Ureter (tissue), 1 donor: ENCODE results near the gene RFPL2. TPM values are rescaled to one million over a fixed set of nuclear protein-coding genes. Genes with fewer than 3 reads are reported as not detected.
A peak's percentile ranks its signal among the peaks of the same experiment; 100 is the strongest.
"Not testable (repeated sequence)": the region's sequence is repeated elsewhere in the genome, so short reads cannot be mapped to it uniquely, and the experiment has no call there.

Source experiments
- DNase-seq: peaks from one replicate; pipeline ENCODE4 v3.0.0-alpha.2; 2020; ENCODE audit warnings: low spot score
- total RNA-seq: library from RNA; stranded (reverse); gene quantifications from one replicate; pipeline ENCODE4 v1.2.4, GENCODE V29; 2023
- donor health status: DM: yes; HTN: yes; CAD: no.

The RFPL2 gene
- total RNA-seq, 1 donor from 2014 or later, result not detected

DNA sequence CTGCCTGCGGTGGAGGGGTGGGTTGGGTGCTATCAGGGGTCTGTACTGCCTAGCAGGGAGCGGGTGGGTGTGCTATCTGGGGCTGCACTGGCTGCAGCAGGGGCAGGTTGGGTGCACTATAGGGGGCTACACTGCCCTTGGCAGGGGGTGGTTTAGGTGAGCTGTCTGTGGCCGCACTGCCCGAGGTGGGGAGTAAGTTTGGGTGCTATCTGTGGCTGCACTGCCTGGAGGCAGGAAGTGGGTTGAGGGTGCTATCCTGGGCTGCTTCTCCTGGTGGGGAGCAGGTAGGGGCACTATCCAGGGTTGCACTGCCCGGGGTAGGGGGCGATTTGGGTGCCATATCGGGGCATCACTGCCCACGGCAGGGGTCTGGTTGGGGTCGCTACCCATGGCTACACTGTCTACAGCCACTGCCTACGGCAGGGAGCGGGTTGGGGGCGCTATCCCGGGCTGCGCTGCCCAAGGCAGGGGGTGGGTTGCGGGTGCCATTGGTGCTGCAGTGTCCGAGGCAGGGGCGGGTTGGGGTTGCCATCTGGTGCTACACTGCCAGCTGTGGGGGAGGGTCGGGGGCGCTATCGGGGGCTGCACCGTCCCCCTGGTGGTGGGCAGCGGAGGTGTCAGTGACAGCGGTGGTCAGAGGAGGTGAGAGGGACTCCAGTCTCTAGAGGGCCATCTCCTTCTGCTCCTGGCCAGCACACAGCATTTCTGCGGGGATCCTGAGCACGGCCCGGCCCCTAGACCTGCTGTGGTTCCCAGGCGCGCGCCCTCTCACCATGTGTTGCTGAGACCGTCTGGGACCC lies 1.3 kb upstream of the RFPL2 start:
- no peak for DNase-seq

DNA sequence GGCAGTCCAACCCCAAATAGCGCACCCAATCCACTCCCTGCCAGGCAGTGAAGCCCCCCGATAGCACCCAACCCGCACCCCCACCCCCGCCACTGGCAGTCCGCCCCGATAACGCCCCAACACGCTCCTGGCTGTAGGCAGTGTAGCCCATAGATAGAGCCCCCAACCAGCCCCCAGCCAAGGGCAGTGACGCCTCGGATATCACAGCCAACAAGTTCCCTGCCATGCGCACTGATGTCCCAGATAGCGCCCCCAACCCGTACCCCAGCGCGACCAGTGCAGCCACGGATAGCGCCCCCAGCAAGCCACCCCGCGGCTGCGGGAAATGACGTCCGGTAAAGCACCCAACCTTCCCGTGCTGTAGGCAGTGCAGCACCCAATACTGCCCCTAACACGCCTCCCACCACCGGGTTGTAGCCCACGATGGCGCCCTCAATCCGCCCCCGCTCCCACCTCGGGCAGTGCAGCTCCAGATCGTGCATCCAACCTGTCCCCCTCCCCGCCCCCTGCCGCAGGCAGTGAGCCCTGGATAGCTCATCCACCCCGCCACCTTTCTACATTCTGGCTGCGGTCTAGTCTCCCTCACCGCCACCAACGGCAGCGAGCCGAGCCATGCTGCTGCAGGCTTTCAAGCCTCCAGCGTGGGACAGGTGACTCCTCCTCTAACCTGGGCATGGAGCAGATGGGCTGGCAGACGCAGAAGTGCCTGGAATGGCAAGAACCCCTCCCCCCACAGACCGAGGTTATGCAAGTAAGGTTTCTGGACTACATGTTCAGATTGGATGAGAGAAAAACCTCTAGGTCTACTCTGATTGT lies 625 bp downstream of the RFPL2 start:
- DNase-seq, result no peak

DNA sequence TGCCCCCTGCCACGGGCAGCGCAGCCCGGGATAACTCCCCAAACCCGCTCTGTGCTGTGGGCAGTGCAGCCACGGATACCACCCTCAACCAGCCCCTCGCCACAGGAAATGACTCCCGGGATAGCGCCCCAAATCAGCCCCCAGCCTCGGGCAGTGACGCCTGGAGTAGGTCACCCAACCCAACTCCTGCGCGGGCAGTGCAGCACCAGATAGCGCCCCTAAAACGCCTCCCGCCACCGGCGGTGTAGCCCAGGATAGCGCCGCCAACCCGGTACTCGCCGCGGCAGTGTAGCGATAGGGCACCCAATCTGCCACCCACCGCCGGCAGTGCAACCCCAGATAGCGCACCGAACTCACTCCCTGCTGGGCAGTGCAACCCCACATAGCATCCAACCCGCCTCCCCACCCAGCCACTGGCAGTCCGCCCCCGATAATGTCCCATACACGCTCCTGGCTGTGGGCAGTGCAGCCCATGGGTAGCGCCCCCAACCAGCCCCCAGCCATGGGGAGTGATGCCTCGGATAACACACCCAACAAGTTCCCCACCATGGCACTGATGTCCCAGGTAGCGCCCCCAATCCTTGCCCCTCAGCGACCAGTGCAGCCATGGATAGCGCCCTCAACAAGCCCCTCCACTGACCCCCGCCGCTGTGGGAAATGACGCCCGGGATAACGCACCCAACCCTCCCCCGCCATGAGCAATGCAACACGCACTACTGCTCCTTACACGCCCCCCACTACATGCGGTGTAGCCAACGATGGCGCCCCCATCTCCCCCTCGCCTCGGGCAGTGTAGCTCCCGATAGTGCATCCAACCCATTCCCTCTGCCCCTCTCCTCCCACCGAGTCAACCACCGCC lies 1.5 kb downstream of the RFPL2 start:
- no peak for DNase-seq

DNA sequence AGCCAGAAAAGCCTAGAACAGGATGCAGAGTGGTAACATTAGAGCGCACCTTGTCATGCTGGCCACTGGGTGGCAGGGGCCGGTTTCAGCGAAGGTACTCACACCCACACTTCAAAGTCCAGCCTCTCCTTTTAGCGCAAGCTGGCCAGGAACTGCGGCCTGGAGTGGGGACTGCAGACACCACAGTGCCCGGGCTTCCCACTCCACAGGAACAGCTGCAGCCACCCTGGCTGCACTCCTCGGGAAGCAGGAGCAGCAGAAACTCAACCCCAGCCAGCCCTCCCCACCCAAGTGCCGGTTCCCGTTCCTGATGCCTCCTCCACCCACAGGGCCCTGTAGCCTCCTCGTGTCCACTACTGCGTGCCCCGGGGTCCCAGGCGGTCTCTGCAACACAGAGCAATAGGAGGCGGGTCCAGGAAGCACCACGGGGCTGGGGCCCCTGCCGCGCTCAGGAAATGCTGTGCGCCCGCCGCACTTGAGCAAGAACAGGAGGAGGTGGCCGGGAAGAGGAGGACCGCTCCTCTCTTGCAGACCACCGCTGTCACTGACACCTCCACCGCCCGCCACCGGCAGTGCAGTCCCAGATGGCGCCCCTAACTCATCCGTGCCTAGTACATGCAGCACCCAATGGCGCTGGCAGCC lies 2.2 kb downstream of the RFPL2 start:
- peak; percentile 60 for DNase-seq

DNA sequence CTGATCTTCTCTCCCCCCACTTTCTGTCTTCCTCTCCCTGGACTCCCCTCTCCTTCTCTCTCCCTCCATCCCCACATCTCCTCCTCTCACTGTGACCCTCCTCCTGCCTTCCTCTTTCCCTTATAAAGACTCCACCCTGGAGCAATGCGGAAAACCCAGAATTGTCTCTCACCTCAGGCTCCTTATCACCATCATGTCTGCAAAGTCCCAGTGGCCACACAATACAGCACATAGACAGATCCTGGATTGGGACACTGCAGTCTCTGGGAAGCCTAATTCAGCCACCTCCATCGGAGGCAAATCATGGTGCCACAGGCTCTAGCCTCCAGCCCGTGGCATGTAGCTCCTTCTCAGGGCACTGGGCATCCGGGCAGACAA lies 2.7 kb downstream of the RFPL2 start:
- DNase-seq, result no peak

DNA sequence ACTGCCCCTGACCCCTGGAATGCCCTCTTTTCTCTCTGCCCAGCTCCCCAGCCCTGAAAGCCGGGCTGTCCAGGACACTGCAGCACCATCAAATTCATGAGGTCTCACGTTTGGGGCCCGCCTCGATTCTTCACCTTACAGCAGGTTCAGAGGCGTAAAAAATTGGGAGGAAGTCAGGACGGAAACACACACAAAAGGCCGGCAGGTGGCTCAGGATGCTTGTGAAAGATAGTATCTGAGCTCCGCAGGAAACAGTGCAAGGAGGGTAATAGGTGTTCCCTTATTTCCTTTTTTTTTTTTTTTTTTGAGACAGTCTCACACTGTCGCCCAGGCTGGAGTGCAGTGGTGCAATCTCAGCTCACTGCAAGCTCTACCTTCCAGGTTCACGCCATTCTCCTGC lies 4.1 kb downstream of the RFPL2 start:
- DNase-seq, result no peak

DNA sequence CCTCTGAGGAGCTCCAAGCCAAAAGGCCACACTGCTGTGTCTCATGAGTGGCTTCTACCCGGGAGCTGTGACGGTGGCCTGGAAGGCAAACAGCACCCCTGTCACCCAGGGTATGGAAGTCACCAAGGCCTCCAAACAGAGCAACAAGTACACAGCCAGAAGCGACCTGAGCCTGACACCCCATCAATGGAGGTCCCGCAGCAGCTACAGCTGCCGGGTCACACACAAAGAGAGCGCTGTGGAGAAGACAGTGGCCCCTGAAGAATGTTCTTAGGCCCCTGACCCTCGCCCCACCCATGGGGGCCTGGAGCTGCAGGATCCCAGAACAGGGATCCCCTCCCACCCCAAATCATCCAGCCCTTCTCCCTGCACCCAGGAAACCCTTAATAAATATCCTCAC lies 4.9 kb downstream of the RFPL2 start:
- no peak for DNase-seq

DNA sequence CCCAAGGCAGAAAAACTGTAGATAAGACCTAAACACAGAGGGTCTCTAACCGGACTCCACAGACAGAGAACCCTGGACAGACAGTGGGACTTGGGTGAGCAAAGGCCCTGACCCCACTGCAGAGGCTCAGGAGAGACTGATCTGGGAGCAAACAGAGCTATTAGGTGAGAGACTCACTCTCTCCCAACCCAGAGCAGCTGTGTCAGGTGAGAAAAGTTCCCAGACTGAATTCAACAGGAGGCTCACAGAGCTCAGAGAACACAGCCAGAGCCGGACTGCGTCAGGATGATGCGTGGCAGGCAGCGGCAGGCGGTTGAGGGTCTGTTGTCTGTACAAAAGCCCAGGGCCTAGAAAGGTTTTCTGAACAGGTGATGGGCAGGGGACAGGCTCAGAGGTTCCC lies 5.5 kb downstream of the RFPL2 start:
- DNase-seq, result no peak

DNA sequence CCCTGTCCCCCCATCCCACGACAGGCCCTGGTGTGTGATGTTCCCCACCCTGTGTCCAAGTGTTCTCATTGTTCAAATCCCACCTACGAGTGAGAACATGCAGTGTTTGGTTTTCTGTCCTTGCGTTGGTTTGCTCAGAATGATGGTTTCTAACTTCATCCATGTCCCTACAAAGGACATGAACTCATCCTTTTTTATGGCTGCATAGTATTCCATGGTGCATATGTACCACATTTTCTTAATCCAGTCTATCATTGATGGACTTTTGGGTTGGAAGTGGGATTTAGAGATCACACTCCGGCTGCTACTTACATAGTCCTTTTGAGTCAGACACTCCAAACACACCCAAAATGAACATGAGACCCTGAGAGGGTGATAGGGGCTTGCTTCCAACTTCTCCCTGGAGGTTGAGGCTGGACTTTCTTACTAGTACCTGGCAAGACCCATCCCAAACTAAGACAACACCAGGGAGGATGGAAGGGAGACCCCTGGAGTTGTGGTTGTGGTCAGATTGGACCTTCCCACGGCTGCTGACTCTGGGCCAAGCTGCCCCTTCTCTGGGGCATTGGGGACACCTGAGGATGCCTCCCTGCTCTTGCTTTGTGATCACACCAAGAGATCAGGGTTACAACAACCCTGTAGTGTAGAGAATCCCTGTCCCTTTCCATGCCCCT lies 7.2 kb downstream of the RFPL2 start:
- not testable (repeated sequence) for DNase-seq

DNA sequence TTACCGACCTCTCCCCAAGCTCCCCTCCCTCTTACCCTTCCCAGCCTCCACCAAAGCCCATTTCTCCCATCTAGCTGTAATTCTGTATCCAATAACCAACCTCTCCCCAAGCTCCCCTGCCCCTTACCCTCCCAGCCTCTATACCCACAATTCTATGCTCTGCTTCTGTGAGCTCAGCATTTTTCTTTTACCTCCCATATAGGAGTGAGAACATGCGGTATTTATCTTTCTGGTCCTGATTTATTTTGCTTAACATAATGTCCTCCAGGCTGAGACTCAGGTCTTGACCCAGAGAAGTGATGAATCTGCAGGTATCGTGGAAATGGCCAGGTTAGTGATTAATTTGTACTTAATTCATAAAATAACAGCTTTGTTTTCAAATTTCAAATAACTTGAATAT lies 9.0 kb downstream of the RFPL2 start:
- not testable (repeated sequence) for DNase-seq

DNA sequence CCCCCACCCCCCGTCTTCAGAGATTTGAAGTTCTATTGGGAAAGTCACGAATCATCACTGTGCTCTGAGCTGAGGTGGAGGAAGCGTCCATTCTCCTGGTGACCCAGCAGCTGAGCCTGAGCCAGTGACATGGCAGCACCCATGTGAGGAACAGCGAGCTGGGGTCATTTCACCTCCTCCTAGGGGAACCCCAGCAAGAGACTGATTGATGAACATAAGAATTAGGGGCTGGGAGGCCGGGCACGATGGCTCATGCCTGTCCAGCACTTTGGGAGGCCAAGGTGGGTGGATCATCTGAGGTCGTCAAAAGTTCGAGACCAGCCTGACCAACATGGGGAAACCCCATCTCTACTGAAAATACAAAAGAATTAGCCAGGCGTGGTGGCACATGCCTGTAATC lies 11.5 kb downstream of the RFPL2 start:
- not testable (repeated sequence) for DNase-seq

DNA sequence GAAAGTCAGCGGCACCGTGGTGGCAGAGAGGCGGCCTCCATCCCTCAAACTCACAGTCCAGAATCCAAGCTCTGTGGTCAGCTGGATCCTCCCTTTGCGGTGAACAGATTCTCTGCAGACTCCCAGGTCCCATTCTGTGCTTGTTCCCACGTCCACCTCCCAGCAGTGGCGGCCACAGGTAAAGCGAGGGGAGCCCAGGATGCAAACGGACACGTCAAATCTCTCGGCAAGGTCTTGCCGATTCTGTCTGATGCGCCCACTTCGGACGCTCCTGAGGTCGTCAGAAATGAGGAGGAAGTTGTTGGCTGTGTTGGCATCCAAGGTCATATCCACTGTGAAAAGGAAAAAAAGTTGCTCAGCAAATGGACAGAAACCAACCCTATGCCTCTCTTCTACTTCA lies 13.9 kb downstream of the RFPL2 start:
- DNase-seq, result peak; percentile 20

DNA sequence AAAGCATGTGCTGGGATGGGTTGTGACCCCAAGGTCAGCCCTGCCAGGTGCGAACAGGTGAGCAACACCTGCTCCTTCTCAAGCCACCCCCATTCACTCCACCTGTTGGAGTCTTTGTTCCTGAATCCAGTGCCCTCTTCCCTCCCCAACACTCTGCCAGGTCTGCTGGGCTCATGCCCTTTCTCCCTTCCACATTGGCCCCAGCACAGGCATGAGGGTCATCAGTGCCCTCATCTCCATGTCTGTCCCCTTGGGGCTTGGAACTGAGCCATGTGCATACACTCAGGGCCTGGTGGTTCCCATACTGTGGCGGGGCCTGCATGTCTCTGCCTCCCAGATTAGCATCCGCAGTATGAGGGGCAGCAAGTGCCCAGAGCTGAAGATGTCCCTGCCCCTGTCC lies 19.1 kb downstream of the RFPL2 start:
- DNase-seq, result no peak

DNA sequence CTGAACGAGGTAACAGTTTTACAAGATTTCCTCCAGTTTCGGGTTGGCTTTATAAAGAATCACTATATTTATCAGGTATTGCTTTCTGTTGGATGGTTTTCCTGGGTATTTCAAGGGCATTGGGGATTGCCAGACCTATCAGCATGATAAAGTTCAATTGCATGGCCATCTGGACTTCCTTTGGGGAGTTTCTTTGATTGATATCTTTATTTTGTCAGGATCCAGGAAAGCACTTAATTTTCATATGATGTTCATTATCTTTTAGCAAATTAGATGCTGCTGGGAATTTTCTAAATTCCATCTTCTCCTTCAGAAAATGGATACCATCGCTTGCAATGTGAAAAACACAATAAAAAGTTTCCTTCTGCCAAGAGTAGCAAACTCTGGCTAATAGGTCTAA lies 21.2 kb downstream of the RFPL2 start:
- DNase-seq, result no peak

DNA sequence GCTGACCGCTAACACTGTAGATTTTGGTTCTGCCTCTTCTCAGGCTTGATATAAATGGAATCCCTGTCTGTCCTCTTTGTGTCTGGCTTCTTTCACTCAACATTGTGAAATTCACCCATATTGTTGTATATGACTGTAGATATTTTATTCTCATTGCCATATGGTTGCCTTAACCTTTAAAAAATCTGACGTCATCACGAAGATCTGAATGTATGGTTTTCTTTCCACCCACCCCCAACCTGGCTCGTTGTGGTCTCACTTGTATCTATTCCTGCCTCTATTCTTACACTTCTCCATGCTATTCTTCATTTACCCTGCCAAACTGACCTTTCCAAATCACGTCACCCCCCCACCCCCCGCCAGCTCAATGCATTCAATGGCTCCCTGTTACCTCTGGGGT lies 23.8 kb downstream of the RFPL2 start:
- DNase-seq, result no peak

DNA sequence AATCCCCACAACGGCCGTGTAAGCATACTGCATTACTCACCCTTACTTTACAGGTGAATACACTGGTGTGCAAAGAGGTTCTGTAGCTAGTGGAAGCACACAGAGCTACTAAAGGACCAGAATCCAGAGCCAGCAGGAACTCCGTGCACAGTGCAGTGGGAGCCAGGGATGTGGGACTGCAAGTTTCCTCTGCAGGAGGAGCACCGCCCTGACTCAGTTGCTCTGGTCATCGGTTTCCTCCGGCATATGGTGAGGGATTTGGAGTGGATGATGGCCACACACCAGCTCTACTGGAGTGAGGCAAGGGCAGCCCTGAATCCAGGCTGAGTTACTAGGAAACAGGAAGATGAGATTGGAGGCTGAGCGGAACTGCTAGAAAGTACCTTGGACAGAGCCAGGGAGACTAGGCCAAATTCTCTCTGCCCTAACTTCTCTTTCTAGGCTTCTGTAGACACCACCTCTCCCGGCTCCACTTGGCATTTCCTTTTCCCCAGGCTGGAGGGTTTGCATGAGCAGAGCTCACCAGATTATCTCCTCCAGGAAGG lies 27.6 kb downstream of the RFPL2 start:
- no peak for DNase-seq

DNA sequence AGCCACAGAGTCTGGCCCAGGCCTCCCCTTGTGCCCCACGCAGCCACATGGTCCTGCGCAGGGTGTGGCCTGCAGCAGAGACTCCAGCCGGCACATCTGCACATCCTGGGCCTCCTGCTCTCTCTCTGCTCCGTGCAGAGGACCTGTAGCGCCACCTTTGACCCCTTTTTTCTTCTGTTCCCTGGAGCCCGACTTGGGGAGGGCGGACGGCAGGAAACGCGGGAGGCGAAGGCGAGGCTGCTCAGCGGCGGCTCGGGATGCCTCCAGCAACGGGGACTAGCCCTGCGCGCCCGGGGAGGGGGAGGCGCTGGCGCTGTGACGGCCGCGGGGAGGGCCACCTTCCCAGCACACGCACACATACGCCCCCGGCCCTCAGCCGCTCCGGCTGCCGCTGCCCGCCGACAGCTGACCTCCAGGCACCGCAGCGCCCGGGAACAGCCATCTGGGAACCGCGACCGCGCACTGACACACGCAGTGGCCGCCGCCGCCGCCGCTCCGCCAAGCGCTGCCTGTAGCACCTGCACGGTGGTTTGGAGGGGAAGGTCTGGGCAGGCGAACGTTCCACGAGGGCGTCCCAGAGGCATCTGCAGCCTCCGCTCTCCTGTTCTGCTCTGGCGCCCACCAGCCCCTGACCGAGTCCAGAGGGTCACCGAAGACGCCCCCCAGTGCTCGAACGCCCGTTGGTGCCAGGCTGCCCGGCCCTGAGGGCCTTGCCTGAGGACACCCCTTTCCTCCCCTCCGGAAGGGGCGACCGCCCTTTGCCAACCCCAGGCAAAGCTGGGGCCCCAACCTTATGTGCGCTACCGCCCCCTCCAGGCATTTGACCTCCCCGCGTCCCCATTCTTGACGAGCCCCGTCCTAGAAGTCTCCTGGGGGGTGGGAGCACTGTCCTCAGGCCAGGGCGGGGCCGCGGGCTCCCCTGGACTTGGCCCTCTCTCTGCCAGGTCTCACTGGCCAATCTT lies 28.9 kb downstream of the RFPL2 start:
- DNase-seq, result no peak

DNA sequence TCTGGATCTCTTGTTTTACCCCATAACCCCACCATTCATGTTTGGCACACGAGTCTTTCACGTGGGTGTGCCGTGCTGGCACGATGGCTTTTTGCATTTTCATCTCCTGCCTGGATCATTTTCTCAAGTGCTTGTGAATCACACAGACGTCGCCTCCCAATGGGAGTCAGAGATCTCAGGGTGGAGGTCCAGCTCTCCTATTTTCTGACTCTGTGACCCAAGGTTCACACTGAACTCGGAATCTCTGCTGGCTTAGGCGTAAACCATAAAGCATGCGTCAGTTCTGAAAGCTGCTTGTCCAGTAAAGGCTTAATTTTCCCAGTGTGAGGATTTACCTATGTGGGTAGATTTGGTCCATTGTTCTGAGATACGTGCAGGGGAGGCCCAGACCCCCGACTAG lies 29.8 kb downstream of the RFPL2 start:
- no peak for DNase-seq

DNA sequence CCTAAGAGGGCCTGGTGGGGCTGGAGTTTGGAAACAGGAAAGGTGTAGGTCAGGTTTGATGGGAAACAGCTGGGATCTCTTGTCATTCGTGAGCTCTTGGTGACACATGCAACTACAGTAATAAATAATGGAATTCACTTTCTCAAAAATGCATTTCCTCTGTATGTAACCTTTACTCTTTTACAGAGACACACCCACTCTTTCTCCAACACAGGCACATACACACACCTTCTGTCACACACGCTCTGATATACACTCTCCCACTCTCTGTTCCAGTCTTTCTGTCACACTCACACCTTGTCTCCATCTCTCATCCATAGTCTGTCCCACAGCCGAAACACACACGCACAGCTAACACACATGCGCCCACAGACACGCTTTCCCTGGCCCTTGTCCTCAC lies 39.2 kb downstream of the RFPL2 start:
- no peak for DNase-seq
